ENCODE results near the gene MYO16.
"Not testable (repeated sequence)": the region's sequence is repeated elsewhere in the genome, so short reads cannot be mapped to it uniquely, and the experiment has no call there.

The MYO16 gene

GRCh38 chr13:108747843-108748242 is 118.4 kb downstream of the MYO16 start:
- no peak for DNase-seq

- DNase-seq: peak; percentile 38
These were observed 122.9 kb downstream of the MYO16 start for GRCh38 chr13:108752276-108752675.

GRCh38 chr13:108755083-108755482 is 125.7 kb downstream of the MYO16 start:
- no peak for DNase-seq

GRCh38 chr13:108760129-108760528 is 130.7 kb downstream of the MYO16 start:
- DNase-seq: no peak

GRCh38 chr13:108760541-108760940 is 131.1 kb downstream of the MYO16 start:
- no peak for DNase-seq

- no peak for DNase-seq
These were observed 138.6 kb downstream of the MYO16 start for GRCh38 chr13:108768035-108768434.

GRCh38 chr13:108769213-108770070 is 140.0 kb downstream of the MYO16 start:
- no peak for DNase-seq

- no peak for DNase-seq
These were observed 146.2 kb downstream of the MYO16 start for GRCh38 chr13:108775597-108775996.

GRCh38 chr13:108776650-108777049 is 147.2 kb downstream of the MYO16 start:
- DNase-seq: no peak

- peak; percentile 92 for DNase-seq
These were observed 148.3 kb downstream of the MYO16 start for GRCh38 chr13:108777421-108778420.

GRCh38 chr13:108779308-108779707 is 149.9 kb downstream of the MYO16 start:
- no peak for DNase-seq

- no peak for DNase-seq
These were observed 151.3 kb downstream of the MYO16 start for GRCh38 chr13:108780706-108781105.

- no peak for DNase-seq
These were observed 151.9 kb downstream of the MYO16 start for GRCh38 chr13:108781312-108781711.

- not testable (repeated sequence) for DNase-seq
These were observed 153.1 kb downstream of the MYO16 start for GRCh38 chr13:108782480-108782879.

- DNase-seq: no peak
These were observed 156.4 kb downstream of the MYO16 start for GRCh38 chr13:108785844-108786243.

- peak; percentile 5 for DNase-seq
These were observed 157.2 kb downstream of the MYO16 start for GRCh38 chr13:108786456-108787200.

GRCh38 chr13:108787700-108788414 is 158.4 kb downstream of the MYO16 start:
- no peak for DNase-seq

- DNase-seq: no peak
These were observed 160.1 kb downstream of the MYO16 start for GRCh38 chr13:108789476-108789875.

- DNase-seq: no peak
These were observed 166.4 kb downstream of the MYO16 start for GRCh38 chr13:108795841-108796240.

GRCh38 chr13:108797354-108797753 is 167.9 kb downstream of the MYO16 start:
- DNase-seq: no peak

- DNase-seq: peak; percentile 28
These were observed 178.4 kb downstream of the MYO16 start for GRCh38 chr13:108807841-108808240.

GRCh38 chr13:108812165-108812564 is 182.8 kb downstream of the MYO16 start:
- no peak for DNase-seq
